Measurements from ENCODE around the gene P2RX1.

DNA sequence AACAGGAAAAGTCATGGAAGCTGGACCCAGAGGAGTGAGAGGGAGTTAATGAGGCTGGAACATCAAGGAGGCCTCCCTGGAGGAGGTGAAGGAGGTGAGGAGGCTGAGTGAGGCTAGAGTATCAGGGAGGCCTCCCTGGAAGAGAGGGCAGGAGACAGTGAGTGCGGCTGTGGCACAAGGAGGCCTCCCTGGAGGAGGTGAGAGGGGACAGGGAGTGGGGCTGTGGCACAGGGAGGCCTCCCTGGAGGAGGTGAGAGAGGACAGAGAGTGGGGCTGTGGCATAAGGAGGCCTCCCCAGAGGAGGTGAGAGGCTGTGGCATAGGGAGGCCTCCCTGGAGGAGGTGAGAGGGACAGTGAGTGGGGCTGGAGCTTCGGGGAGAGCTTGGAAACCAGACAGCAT, 28.9 kb downstream of the P2RX1 start:
- TF ChIP-seq POLR2A (IDR thresholded peaks at IDR 0.05; ENCODE audit: low read depth, low read length) (no peak), TAF1 (IDR thresholded peaks at IDR 0.05; ENCODE audit: low read depth, low read length) (no peak)

Measured in GM12891 (cell line).